Endothelial cell of coronary artery (primary cell): ENCODE data around the gene HP. TPM values are rescaled to one million over a fixed set of nuclear protein-coding genes. Genes with fewer than 3 reads are reported as not detected.

Experiments
- total RNA-seq: library from RNA; depleted of rRNA; stranded (reverse); fragments of >200 nt; gene quantifications from 2 replicates; pipeline ENCODE4 v1.2.3, GENCODE V29; 2014

HP gene, protein sequence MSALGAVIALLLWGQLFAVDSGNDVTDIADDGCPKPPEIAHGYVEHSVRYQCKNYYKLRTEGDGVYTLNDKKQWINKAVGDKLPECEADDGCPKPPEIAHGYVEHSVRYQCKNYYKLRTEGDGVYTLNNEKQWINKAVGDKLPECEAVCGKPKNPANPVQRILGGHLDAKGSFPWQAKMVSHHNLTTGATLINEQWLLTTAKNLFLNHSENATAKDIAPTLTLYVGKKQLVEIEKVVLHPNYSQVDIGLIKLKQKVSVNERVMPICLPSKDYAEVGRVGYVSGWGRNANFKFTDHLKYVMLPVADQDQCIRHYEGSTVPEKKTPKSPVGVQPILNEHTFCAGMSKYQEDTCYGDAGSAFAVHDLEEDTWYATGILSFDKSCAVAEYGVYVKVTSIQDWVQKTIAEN
- not detected in 2 replicates for total RNA-seq

DNA sequence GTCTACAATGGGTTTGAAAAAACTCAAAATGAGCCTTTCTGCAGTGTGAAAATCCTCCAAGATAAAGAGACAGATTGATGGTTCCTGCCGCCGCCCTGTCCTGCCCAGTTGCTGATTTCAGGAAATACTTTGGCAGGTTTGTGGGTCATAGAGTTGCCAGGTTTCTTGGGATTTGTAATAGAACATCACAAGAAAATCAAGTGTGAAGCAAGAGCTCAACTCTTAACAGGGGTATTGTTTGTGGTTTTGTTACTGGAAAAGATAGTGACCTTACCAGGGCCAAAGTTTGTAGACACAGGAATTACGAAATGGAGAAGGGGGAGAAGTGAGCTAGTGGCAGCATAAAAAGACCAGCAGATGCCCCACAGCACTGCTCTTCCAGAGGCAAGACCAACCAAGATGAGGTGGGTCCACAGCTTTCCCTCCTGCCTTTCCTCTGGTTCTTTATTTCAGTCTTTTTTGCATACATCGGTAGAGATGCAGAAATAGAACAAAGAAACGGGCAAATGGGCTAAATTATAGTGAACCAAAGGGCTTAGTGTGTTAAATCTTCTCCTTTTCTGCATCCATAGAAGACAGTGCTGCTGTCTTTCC, at the start of gene HP:
Gene HP (plus strand): TSS at position 252 of the 594 bp plus-strand sequence. CDS start 148 bp downstream, at position 400.

DNA sequence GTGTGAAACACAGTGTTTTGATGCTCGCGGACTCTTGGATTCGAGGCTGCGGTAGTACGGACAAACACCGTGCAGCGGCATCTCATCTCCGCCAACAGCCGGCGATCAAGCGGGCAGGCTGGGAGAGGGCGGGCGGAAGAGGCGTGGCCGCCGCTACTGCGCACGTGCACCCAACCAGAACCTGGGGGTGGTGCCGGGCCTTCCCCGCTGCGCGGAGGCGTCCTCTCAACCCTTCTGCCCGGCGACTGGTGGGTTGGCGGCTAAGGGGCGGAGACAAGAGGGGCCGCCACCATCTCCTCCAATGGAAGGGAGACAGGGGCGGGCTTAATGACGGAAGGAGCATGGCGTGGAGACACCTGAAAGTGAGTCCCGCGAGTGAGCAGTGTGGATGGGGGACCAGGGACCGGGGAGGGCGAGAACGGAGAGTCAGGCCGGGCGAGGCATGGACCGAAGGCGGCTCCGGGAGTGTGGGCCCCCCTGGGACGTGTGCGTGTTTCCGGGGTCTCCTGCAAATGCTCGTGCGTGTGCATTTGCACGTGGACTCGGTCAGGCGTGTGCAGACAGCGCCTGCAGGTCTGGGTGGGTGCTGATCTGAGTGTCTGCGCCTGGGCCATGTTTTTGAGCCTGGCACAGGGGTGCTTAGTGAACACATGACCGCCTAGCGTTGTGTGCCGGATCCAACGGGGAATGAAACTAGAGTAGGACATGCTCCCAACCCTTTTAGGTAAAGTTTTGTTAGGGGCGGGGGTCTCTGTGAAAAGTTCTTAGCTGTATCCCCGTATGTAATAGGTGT, 45.7 kb upstream of the HP start, which contains the start of gene DHODH:
Gene DHODH (plus strand): TSS at position 321 of the 793 bp plus-strand sequence. CDS start 21 bp downstream, at position 342.

DNA sequence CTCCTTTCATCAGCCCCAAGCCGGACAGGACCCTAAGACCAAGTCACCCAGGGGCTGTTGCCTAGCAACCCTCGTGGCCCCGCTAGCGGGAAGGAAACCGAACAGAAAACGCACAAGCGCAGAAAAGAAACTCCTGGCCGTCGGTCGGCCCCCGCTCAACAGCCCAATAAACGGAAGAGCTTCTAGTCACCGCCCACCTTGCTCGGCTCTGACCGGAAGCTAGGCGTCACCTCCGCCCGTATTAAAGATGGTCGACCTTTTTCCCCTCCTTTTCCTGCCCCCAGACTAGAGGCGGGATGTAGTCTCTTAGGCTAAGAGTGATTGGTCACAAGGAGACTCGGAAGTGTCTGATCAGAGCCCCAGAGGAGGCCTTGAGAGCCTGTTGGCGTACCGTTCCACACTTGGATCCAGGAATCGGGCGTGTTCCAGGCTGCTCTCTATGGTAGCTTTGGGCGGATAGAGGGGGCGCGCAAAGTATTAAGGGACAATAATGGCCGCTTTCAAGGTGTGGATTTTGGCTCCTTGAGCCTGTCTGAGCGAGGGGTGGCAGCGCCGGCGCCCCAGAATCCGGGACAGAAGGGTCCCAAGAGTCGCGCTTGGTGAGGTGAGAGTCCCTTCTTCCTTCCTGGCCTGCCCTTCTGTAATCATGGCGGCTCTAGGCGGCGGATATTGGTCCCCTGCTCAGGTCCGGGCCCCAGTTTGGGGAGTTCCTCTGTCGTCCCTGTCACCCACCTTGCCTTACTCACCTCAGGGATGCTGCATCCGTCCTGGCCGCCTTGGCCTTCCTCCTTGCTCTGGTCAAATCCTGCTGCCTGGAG, 39.4 kb downstream of the HP start, which contains the start of the genes DHX38 and TXNL4B:
Gene DHX38 (plus strand): TSS at position 400 of the 818 bp plus-strand sequence. CDS start 2,311 bp downstream, outside the sequence.
Gene TXNL4B (minus strand): TSS at position 173 of the 818 bp plus-strand sequence. CDS start 2,871 bp downstream, outside the sequence.

Other genes starting within 250 kb of the HP start
- gene AP1G1, start 245.7 kb upstream of the HP start, total RNA-seq, result 42.5 and 60.1 TPM in 2 replicates
- gene ATXN1L, start 208.5 kb upstream of the HP start, total RNA-seq, result 11.3 and 16.5 TPM in 2 replicates
- 4.5 and 5.5 TPM in 2 replicates for gene ZNF821, start 170.3 kb upstream of the HP start, total RNA-seq
- 133 and 151 TPM in 2 replicates for gene IST1, start 159.0 kb upstream of the HP start, total RNA-seq
- not detected in 2 replicates for gene PKD1L3, start 54.1 kb upstream of the HP start, total RNA-seq
- gene DHODH, start 45.8 kb upstream of the HP start, total RNA-seq, result 3.7 TPM in 2 replicates
- not detected in 2 replicates for gene HPR, start 8.7 kb downstream of the HP start, total RNA-seq
- 5.9 and 6.7 TPM in 2 replicates for gene TXNL4B, start 39.1 kb downstream of the HP start, total RNA-seq
- 109 and 116 TPM in 2 replicates for gene DHX38, start 39.3 kb downstream of the HP start, total RNA-seq
- 0.38 and 0.63 TPM in 2 replicates for gene PMFBP1, start 117.7 kb downstream of the HP start, total RNA-seq